Smooth muscle cell (in vitro differentiated cells): ENCODE data around the gene RASGRP2. TPM values are rescaled to one million over a fixed set of nuclear protein-coding genes. Genes with fewer than 3 reads are reported as not detected.
A peak's percentile ranks its signal among the peaks of the same experiment; 100 is the strongest.

Experiments used
- DNase-seq: peaks from one replicate; lab custom pipeline; 2025; ENCODE audit not compliant: unreplicated experiment; lab: John Stamatoyannopoulos, UW
- H2AFZ ChIP-seq: fragments of 200-600 bp; sonication (generic); 2 replicates; pipeline ENCODE4 v1.6.0; 2016; ENCODE audit warnings: antibody characterized with exemption, low read depth, mild to moderate bottlenecking
- H3F3A ChIP-seq: fragments of 200-600 bp; sonication (generic); 2 replicates; pipeline ENCODE4 v1.6.0; 2017; ENCODE audit warnings: antibody characterized with exemption, low read depth
- H3K27ac ChIP-seq: fragments of 200-600 bp; sonication (generic); 2 replicates; pipeline ENCODE4 v1.5.1; 2016; ENCODE audit warnings: low read depth, mild to moderate bottlenecking
- H3K27me3 ChIP-seq: fragments of 200-600 bp; sonication (generic); 2 replicates; pipeline ENCODE4 v1.6.1; 2016; ENCODE audit warnings: low read depth, mild to moderate bottlenecking
- H3K36me3 ChIP-seq: fragments of 200-600 bp; sonication (generic); 2 replicates; pipeline ENCODE4 v1.5.1; 2016; ENCODE audit warnings: low read depth
- H3K4me1 ChIP-seq: fragments of 200-600 bp; sonication (generic); 2 replicates; pipeline ENCODE4 v1.5.1; 2016; ENCODE audit warnings: low read depth
- H3K4me2 ChIP-seq: fragments of 200-600 bp; sonication (generic); 2 replicates; pipeline ENCODE4 v1.6.0; 2016; ENCODE audit warnings: mild to moderate bottlenecking
- H3K4me3 ChIP-seq: fragments of 200-600 bp; sonication (generic); 2 replicates; pipeline ENCODE4 v1.5.1; 2016; ENCODE audit warnings: mild to moderate bottlenecking
- H3K79me2 ChIP-seq: fragments of 200-600 bp; sonication (generic); 2 replicates; pipeline ENCODE4 v1.6.0; 2016; ENCODE audit warnings: low read depth, mild to moderate bottlenecking
- H3K9ac ChIP-seq: fragments of 200-600 bp; sonication (generic); 2 replicates; pipeline ENCODE4 v1.6.0; 2016; ENCODE audit warnings: low read depth
- H3K9me3 ChIP-seq: fragments of 200-600 bp; sonication (generic); replicated peaks from 2 replicates; pipeline ENCODE4 v1.5.1; 2016; ENCODE audit warnings: low read depth
- H4K20me1 ChIP-seq: fragments of 200-600 bp; sonication (generic); 2 replicates; pipeline ENCODE4 v1.6.0; 2016; ENCODE audit warnings: low read depth
- WGBS: methylation state at CpG from one replicate; pipeline ENCODE4 v1.1.7; 2016; ENCODE audit warnings: low lambda C conversion rate; 5-methylcytosine and 5-hydroxymethylcytosine counted together
- polyA plus RNA-seq: library from polyadenylated mRNA; unstranded; fragments of >200 nt; fragmentation: Nextera tagmentation; extraction: Ambion mirVana; gene quantifications from 2 replicates; pipeline ENCODE4 v1.2.1, GENCODE V29; 2016
- total RNA-seq: library from RNA; depleted of rRNA; stranded (reverse); fragments of >200 nt; gene quantifications from 2 replicates; pipeline ENCODE4 v1.2.3, GENCODE V29; 2014
- TF ChIP-seq, protein P1 (sequence below): fragments of 200-600 bp; sonication (generic); IDR thresholded peaks from 2 replicates; pipeline ENCODE4 v1.5.1; 2017; ENCODE audit warnings: borderline replicate concordance, mild to moderate bottlenecking, antibody characterized with exemption; ENCODE audit not compliant: insufficient read depth, poor library complexity, severe bottlenecking

RASGRP2 gene
- total and polyA plus RNA-seq, 2 experiments from 2014 or later = 0.78 to 2.9 TPM

DNA sequence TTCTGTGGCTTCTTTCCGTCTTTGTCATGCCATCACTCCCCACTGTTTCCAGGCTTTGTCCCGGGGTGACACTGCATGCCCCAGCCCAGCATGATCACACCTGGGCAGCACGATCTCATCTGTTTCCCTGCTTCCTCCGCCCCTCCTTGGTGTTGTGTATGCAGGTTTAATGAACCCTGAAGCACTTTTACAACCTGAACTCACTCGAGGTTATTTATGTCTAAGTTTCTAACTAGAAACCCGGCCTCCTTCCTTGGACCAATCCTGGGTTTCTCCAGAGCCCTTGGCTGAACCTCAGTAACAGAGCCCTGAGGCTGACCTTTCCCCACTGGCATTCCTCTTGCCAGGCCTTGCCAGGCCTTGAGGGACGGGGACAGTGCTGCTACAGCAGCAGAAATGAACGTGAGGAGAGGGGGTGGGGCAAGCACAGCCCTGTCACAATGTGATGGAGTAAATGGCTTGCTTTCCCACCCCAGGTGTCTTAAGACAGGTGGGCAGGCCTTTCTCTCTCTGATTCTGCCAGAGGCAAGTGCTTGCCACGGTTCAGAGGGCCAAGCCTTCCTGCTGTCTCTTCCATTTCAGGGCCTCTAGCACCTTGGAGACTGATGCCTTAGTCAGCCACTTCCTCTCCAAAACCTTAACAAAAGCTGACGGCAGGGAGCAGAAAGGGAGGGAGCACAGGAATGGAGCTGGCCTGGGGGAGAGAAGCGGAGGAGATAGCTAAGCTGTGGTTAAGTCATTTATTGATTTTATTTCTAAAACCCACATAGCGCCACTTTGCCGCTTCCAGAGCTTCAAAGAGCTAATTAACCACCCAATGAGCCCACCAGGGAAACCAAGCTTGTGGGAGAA lies 19.0 kb upstream of the RASGRP2 start:
- Histone ChIP-seq H3K4me3 (no peak overlapping the region), H3K79me2 (peaks cover 12% of the 10 kb centered on the region), H3K9ac (no peak overlapping the region), H3K9me3 (no peaks in the 10 kb centered on the region), H3F3A (peaks cover 47% of the 10 kb centered on the region), H3K27me3 (no peaks in the 10 kb centered on the region), H3K27ac (peak overlapping the region; percentile 31), H3K36me3 (no peaks in the 10 kb centered on the region), H2AFZ (no peak overlapping the region), H3K4me1 (peaks cover 29% of the 10 kb centered on the region), H4K20me1 (peaks cover 72% of the 10 kb centered on the region), H3K4me2 (no peak overlapping the region)
- TF ChIP-seq, protein P1, sequence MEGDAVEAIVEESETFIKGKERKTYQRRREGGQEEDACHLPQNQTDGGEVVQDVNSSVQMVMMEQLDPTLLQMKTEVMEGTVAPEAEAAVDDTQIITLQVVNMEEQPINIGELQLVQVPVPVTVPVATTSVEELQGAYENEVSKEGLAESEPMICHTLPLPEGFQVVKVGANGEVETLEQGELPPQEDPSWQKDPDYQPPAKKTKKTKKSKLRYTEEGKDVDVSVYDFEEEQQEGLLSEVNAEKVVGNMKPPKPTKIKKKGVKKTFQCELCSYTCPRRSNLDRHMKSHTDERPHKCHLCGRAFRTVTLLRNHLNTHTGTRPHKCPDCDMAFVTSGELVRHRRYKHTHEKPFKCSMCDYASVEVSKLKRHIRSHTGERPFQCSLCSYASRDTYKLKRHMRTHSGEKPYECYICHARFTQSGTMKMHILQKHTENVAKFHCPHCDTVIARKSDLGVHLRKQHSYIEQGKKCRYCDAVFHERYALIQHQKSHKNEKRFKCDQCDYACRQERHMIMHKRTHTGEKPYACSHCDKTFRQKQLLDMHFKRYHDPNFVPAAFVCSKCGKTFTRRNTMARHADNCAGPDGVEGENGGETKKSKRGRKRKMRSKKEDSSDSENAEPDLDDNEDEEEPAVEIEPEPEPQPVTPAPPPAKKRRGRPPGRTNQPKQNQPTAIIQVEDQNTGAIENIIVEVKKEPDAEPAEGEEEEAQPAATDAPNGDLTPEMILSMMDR = no peak
- DNase-seq = no peak
- WGBS = 77% methylated on average over 13 of the region's 13 CpGs

DNA sequence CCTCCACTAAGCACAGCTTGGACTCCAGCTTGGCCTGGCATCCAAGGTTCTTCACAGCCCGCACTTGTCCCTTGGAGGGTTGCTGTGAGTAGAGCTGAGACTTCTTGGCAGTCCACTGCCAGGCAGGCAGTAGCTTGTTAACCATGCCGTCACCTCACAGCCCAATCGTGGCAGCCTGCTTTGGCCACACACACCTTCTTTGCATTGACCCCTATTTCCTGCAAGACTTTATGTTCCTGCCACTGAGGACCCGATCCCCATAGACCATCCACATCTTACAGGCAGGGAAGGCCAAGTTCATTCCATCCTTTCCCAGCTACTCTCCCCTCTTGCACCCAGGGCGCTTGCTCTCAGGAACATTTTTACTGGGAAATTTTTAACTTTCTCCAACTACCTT lies 18.3 kb upstream of the RASGRP2 start:
- 90% methylated on average over 5 of the region's 5 CpGs for WGBS
- H3K4me3 ChIP-seq = no peak overlapping the region
- H3K79me2 ChIP-seq = peaks cover 9% of the 10 kb centered on the region
- H3K27ac ChIP-seq = no peak overlapping the region
- no peaks in the 10 kb centered on the region for H3K27me3 ChIP-seq
- no peaks in the 10 kb centered on the region for H3K9me3 ChIP-seq
- no peaks in the 10 kb centered on the region for H3K36me3 ChIP-seq
- H3K4me2 ChIP-seq = no peak overlapping the region
- H3K4me1 ChIP-seq = peaks cover 29% of the 10 kb centered on the region
- DNase-seq = no peak
- TF ChIP-seq, protein P1 = no peak
- H3K9ac ChIP-seq = no peak overlapping the region
- peaks cover 41% of the 10 kb centered on the region for H3F3A ChIP-seq
- H2AFZ ChIP-seq = no peak overlapping the region
- peaks cover 66% of the 10 kb centered on the region for H4K20me1 ChIP-seq

DNA sequence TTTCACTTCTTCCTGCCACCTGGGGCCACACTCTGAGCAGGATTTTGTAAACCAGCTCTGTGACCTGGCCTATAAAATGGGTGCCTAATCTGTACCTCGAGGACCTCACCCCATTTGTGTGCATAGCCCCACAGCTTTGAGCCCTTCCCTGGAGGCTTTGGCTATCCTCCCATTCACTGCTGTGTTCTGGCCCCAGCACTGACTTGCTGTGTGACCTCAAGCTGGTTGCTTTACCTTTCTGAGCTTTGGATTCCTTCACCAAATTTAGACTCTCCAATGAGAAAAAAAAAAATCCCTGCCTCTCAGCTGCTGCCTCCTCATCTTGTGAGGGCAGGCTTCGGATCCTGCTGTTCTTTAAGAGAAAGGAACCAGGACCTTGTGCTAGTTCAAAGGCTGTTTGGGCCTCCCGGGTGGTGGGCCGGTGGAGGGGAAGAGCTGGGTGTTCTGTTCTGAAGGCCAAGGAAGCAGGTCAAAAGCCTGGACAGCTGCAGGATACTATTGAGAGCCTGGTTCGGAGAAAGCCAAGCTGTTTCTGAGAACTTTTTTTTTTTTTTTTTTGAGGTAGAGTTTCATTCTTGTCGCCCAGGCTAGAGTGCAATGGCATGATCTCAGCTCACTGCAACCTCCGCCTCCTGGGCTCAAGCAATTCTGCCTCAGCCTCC lies 16.9 kb upstream of the RASGRP2 start:
- Histone ChIP-seq H3K36me3 (no peaks in the 10 kb centered on the region), H3F3A (peaks cover 34% of the 10 kb centered on the region), H3K9me3 (no peaks in the 10 kb centered on the region), H2AFZ (no peak overlapping the region), H3K4me1 (peaks cover 29% of the 10 kb centered on the region), H3K27me3 (no peaks in the 10 kb centered on the region), H3K79me2 (peaks cover 6% of the 10 kb centered on the region), H3K4me2 (no peak overlapping the region), H3K27ac (no peak overlapping the region), H3K9ac (no peak overlapping the region), H4K20me1 (peaks cover 52% of the 10 kb centered on the region), H3K4me3 (no peak overlapping the region)
- no peak for DNase-seq
- 82% methylated on average over 7 of the region's 7 CpGs for WGBS
- TF ChIP-seq, protein P1 = no peak
